Stimulated activated CD4-positive, alpha-beta T cell treated with anti-CD3 and anti-CD28 coated beads, TNF-alpha, amount 100 ng/mL, for 4 hours (primary cell): ENCODE data around the gene SAMD8.
"Not testable (repeated sequence)": the region's sequence is repeated elsewhere in the genome, so short reads cannot be mapped to it uniquely, and the experiment has no call there.

ENCODE experiments used
- DNase-seq, 3 experiments: peaks; one replicate each; pipeline ENCODE4 v3.0.0-alpha.2; 2020; ENCODE audit warnings: low read depth in 3 of 3

Gene SAMD8

DNA sequence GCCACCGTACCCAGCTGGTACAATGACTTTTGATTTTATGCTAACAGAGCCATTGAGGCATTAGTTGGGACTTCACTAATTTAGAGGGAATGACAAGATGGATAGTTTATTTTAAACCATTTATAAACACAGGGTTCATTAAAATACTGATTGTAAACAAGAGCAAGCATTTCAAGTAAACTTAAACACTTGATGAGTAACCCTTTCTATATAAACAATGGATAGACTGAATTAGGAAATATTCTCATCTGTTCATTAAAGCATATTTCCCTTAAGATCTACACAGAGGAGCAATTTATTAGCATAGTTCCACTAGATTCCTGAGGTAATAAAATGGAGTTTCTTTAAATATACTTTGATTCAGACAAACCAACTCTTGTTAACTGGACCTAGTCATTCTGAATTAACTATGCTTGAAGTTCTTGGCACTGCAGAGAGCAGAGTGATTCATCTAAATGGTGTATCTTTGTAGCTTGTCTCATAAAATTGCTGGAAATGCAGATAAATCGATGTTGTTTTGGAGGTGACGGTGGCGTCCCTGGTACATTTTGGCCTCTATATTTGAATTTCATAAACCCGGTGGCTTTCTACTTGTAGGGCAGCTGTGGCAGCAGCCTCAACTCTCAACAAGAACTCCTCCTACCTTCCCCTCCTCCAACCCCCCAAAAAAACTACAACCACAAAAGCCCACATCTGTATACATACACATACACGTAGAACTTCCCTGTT, 83.7 kb downstream of the SAMD8 start:
- DNase-seq, result no peak

DNA sequence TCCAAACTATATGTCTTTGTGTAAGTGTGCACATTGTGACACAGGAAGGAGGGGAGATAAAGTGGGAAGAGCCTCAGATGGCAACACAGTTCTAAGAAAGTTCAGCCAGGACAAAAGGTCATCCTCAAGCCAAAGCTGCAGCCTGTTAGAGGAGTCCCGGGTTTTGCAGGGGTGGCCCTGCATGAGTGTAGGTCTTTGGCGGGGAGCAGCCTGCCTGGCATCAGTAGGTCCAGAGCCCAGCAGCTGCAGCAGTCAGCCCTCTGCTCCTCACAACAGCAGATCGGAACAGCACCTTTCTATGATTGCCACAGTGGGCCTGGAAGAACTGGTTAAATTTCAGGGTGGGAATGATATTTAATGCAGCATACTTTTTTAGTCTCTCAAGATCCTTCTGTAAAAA, 85.6 kb downstream of the SAMD8 start:
- DNase-seq, result no peak

DNA sequence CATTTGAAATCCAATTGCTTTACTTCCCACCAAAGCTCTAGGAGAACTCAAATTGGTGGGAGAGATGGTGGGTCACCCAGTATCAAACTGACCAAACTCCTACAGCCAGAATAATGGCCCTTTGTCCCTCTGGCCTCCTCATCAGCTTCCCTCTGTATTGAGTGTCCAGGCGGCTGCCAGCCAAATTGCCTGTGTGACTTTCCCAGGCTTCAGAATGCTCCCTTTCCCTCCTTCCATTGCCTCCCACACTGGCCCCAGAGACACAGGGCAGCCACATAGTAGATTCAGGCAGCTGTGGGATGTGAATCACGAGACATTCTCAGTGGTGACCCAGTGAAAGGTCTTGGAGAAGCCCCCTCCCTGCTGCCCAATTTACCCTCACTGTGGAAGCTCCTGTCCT, 86.5 kb downstream of the SAMD8 start:
- DNase-seq, result no peak

DNA sequence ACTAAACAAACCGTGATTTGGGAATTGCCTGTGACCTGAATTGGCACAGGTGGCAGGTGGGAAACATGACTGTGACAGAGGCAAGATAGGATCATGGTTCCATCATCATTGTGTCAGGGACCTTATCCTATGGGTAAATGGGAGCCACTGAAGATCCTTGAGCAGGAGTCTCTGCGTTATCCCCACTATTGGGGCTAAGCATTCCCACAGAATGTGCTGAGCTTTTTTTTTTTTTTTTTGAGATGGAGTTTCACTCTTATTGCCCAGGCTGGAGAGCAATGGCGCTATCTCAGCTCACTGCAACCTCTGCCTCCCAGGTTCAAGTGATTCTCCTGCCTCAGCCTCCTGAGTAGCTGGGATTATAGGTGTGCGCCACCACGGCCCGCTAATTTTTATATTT, 88.5 kb downstream of the SAMD8 start:
- not testable (repeated sequence) for DNase-seq

DNA sequence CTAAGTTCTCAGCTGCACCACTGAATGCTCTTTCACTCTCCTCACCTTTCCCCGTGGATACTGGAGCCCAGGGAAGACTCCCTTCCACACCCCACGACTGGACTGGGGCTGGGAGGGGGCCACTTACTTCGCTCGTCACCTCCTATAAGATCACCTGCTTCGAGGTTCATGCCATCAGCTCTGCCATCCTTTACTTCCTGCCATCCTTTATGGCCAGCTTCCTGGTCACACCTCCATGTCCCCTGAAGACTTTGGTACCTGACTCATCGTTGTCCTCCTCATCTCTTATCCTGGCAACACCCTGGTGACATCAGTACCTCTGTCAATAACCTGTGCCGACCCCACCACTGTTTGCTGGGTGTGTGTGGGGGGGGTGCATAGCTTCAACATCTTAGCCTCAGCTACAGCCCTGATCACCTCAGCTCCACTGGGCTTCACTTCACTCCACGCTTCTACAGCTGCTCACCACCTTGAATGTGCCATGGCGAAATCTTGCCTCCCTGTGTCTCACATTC, 90.4 kb downstream of the SAMD8 start:
- no peak for DNase-seq

DNA sequence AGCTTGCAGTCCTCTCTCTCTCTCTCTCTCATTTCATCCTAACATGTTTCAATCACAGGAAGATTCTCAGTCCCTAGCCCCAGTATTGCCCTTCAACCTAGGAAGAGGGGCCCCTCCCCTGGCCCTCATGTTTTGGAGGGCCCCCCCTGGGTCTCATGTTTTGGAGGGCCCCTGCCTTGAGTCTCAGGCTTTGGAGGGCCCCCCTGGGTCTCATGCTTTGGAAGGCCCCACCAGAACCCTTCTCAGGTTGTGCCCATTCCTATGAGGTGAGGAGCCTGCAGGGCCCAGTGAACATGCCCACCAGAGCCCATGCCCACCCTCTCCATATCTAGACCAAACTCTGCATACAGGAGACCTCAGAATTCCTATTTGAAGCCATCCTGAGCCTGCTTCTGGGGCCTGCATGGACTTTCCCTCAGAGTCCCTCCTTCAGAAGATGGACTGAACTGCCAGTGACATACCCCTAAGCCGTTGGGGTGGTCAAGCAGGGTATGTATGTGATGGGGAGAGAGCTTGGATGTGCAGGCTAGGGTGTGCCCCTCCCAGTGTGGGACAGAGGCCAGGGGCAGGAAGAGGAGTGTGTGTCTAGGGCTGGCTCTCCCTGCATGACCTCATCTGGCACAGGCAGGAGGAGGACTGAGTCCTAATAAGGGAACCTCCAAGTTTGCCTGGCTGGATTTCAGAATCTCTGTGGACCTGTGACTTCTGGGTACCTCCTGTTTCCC, 91.0 kb downstream of the SAMD8 start:
- DNase-seq, result no peak

DNA sequence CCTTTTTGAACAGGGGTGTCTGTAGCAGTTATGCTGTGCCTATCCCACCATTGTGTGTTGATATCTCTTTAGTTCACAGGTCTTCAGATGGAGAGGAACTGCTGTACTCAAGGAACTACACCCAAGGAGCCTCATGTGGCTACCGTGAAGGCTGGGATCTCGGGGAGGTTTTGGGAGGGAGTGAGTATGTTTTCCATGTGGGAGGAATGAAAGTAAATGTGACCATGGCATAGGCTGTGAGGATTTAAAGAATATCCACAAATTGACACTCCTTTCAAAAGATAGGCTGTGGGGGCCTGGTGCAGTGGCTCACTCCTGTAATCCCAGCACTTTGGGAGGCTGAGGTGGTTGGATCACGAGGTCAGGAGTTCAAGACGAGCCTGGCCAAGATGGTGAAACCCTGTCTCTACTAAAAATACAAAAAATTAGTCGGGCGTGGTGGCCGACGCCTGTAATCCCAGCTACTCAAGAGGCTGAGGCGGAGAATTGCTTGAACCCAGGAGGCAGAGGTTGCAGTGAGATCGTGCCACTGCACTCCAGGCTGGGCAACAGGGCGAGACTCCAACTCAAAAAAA, 91.7 kb downstream of the SAMD8 start:
- not testable (repeated sequence) for DNase-seq

DNA sequence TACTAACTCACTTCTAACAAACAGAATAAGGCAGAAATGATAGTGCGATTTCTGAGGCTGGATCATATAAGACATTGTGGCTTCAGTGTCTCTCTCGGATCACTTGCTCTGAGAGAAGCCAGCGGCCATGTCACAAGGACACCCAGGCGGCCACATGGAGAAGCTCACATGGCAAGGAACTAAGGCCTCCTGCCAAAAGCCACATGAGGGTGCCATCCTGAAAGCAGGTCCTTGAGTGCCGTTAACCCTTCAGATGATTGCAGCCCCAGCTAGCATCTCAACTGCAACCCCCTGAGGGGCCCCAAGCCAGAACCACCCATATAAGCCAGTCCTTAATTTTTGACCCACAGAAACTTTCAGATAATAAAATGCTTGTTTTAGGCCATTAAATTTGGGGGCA, 92.3 kb downstream of the SAMD8 start:
- no peak for DNase-seq

DNA sequence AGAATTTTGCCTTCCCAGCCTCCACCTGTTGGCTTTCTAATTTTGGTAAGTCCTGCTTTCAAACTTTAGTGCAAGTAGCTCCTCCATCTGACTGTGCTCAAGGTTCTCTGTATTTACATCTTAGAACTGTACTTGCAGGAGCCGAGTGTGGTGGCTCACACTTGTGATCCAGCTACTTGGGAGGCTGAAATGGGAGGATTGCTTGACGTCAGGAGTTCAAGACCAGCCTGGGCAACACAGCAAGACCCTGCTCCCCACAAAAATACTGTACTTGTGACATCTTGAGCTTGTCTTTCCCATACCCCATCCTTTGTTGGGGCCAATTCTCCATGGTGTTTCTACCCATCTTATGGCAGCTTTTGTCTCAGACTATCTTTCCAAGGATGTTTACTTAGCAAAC, 94.5 kb downstream of the SAMD8 start:
- no peak for DNase-seq

DNA sequence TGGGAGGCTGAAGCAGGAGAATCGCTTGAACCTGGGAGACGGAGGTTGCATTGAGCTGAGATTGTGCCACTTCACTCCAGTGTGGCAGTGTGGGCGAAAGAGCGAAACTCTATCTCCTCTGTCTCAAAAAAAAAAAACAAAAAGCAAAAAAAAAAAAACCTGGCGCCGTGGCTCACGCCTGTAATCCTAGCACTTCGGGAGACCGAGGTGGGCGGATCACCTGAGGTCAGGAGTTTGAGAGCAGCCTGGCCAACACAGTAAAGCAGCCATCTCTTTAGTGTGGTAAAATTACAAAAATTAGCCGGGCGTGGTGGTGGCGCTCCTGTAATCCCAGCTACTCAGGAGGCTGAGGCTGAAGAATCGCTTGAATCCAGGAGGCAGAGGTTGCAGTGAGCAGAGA, 95.2 kb downstream of the SAMD8 start:
- DNase-seq, result not testable (repeated sequence)

DNA sequence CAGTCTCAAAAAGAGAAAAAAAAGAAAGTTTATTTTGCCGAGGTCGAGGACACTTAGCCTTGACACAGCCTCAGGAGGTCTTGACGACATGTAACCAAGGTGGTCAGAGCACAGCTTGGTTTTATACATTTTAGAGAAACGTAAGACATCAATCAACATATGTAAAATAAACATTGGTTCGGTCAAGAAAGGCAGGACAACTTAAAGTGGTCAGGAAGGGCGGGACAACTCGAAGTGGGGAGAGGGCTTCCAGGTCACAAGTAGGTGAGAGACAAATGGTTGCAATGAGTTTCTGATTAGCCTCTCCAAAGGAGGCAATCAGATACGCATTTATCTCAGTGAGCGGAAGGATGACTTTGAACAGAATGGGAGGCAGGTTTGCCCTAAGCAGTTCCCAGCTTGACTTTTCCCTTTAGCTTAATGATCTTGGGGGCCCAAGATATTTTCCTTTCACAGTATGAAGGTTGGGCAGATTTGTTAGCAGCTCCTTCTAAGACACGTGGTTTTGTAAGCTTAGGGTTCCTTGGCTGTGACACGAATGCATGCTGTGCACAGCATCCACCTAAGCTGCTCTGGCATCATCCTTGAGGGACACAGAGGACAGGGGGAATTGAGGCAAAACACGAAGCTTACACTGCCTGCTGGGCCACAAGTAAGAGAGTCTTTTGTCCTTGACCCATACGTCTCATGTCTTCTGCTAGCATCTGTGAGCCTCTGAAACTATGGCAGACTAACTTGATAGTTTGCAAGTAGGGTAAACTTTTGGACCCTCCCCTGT, 95.8 kb downstream of the SAMD8 start:
- no peak for DNase-seq

DNA sequence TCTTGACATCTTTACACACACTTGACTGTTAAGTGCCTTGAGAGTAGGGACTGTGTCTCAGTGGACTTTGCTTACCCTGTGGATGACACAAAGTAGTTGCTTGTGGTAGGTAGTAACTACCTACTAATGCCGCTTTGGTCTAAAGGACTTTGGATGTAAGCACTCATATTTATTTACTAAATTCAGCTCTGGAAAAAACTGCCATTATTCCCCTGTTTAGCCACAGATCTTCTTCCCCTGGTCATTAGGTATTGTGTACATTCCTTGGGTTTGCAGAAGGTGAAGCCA, 96.3 kb downstream of the SAMD8 start:
- no peak for DNase-seq

DNA sequence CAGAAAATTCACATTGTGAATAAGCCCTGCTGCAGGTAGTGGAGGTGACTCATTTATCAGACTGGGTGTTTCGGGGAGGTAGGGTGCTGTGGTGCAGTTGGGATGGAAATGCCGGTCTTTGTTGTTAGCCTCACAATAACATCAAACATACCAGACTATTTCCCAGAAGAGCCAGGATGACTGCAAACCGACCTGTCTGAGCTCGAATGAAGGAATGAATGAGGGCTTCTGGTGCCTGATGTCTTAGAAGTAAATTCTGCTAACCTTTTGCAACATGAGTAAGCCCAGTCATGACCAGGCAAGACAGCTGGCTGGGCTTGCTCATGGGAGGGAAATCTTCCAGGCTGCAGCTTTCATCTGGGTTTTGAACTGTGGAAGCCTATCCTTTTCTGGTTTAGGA, 96.7 kb downstream of the SAMD8 start:
- no peak for DNase-seq

DNA sequence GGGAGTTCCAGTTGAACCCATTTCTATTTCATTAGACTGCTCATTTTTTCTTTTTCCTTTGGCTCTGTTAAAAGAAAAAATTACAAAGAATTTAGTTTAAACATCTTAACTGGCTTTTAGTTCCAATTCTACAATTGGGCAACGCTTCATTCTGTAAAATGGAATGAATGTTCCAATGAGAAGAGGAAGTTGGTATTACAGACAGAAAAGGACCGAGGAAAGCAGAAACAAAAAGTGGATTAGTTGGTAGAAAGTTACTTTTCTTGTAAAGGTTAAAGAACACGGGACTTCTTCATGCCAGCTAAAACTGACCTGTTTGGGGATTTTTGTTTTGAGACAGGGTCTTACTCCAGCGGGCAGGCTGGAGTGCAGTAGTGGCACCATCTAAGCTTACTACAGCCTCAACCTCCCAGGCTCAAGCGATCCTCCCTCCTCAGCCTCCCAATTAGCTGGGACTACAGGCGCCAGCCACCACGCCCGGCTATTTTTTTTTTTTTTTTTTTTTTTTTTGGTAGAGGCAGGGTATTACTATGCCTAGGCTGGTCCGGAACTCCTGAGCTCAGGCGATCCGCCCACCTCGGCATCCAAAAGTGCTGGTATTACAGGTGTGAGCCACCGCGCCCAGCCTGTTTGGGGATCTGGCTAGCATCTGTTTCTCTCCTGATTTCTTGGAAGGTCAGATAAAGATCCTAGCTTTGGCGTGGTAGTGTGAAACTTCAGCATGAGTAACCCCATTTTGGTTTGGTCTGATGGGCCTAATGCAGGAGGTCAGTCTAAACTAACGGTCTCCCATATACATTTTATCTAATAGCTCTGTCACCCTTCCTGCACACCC, 97.8 kb downstream of the SAMD8 start:
- DNase-seq, result no peak

DNA sequence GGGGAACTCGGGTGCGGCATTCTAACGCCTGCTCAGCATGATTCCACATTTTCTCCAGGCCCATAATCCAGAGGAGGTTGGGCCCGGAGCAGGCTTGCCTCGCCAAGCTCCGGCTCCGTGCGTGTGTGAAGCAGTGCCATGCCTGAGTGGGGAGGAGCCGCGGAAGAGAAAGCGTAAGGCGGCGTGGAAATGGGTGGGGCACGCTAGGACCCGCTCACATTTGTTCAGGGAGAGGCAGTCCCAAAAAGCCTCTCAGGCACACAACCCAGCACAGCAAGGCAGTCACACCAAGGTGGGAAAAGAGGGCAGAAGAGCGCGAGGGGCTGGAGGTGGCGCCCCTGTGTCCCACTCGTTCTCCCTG, 98.4 kb downstream of the SAMD8 start:
- DNase-seq, result peak; percentile 50 to 63 (median 62)

DNA sequence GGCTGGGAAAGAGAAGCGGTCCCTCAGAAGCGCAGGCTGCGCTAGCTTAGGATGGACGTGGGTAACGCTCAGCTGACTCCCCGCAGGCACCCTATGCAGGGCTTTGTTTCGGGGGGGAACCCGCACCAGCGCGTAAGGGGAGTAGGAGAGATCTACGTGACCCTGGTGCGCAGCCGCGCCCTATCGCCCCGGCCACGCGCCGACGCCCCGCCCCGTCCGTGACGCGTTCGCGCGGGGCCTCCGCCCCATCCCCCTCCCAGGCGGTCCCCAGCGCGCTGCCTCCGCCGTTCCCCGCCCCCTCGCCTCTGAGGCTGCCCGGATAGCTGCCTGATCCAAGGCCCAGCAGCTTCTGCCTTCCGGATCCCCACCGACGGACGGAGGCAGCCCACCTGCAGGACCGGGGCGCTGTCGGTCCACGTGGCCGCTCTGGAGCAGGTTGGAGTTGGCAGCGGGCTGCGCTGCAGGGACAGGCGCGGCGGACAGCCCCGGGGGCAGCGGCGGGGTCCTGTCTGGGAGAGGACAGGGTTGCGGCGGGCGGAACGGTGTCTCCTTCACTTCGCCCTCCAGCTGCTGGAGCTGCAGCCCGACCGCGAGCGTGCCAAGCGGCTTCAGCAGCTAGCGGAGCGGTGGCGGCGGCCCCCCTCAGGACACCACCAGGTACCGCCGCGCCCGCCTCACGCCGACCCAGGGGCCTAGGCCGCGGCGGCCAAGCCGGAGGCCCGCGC, 99.0 kb downstream of the SAMD8 start, which contains the start of gene VDAC2:
Gene VDAC2 (plus strand): TSS at position 515 of the 725 bp plus-strand sequence. CDS start 363 bp downstream, outside the sequence.
- peak; percentile 89 to 96 (median 94) for DNase-seq

DNA sequence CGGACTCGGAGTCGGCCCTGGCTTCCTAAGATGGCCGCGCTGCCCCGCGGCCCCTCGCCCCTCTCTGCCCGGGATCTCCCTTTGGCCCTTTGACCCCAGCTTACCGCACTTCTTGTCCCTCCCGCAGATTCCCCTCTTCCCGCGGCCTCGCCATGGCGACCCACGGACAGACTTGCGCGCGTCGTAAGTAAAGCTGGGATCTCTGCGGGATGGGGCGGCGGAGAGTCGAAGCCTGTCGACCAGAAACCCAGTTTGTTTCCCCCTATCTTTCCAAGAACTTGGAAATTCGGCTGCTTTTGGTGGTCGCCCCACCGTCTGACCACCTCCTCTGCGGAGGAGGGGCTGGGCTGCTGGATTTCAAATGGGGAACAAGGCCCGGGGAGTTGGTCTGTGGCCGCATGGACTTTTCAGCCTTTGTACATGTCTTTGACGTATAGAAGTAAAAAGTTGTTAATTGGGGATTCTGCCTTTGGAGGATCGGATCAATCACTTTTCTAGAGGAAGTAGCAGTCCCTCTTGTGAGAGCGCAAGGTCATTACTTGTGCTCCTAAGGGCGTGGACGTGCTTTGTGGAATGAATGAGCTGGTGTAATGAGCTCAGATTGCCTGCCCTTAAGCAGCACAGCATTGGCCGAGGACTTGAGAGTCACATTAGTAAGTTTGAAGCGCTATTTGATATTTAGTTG, 99.7 kb downstream of the SAMD8 start:
- DNase-seq, result peak in 1 of 3 experiments; percentile 13

DNA sequence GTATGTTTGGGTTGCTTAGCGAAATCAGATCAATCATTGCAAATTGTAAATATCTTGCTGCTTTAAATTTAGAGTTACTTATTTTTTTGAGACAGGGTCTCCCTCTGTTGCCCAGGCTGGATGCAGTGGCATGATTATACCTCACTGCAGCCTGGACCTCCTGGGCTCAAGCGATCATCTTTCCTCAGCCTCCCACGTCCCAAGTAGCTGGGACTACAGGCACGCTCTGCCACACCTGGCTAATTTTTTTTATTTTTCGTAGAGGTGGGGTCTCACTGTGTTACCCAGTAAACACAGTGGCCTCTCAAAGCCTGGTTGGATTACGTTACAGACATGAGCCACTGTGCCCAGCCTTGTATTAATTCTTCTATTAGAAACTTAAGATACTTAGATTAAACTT, 100.9 kb downstream of the SAMD8 start:
- DNase-seq, result no peak

DNA sequence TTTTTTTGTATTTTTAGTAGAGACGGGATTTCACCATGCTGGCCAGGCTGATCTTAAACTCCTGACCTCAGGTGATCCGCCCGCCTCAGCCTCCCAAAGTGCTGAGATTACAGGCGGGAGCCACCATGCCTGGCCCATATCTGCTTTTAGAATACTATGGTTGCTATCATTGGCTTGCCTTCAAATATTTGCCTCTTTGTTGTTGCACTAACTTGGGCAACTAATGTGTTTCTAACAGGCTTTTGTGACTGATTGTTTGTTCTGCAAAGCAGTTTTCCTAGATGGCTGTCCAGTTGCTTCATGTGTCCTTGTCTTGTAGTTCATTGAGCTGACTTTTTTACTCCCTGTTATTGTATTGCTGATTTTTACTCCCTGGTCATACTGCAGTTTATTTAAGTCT, 108.8 kb downstream of the SAMD8 start:
- no peak for DNase-seq

DNA sequence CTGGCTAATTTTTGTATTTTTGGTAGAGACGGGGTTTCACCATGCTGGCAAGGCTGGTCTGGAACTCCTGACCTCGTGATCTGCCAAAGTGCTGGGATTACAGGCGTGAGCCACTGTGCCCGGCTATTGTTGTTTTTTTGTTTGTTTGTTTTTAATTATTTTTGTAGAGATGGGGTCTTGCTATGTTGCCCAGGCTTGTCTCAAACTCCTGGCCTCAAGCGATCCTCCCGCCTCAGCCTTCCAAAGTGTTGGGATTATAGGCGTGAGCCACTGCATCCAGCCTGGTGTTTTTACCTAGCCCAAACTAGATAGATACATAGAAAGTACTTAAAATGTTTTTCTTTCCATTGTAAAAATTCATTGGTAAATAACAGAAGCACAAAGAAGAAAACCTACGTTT, 110.0 kb downstream of the SAMD8 start:
- DNase-seq, result not testable (repeated sequence)
